BE2C (cell line): ENCODE data around the gene CHRM4. TPM values are rescaled to one million over a fixed set of nuclear protein-coding genes. Genes with fewer than 3 reads are reported as not detected.

Source experiments
- DNase-seq: peaks from one replicate; pipeline ENCODE4 v3.0.0-alpha.2; 2020
- H3K27me3 ChIP-seq: fragments of 250-450 bp; sonication (Bioruptor Pico); 2 replicates; pipeline ENCODE4 v1.5.1; 2020; ENCODE audit warnings: mild to moderate bottlenecking
- H3K36me3 ChIP-seq: fragments of 250-450 bp; sonication (Bioruptor Pico); 2 replicates; pipeline ENCODE4 v1.5.1; 2020; ENCODE audit warnings: mild to moderate bottlenecking
- H3K4me1 ChIP-seq: fragments of 250-450 bp; sonication (Bioruptor Pico); 2 replicates; pipeline ENCODE4 v1.5.1; 2020
- H3K4me3 ChIP-seq: 2 replicates; pipeline ENCODE4 v1.5.1; 2011; ENCODE audit warnings: low read depth, low read length
- H3K9me3 ChIP-seq: fragments of 250-450 bp; sonication (Bioruptor Pico); 2 replicates; pipeline ENCODE4 v1.5.1; 2020
- polyA plus RNA-seq: library from polyadenylated mRNA; unstranded; fragments of >200 nt; gene quantifications from one replicate; pipeline ENCODE4 v1.2.1, GENCODE V29; 2012; ENCODE audit warnings: low read depth, missing spikeins; ENCODE audit not compliant: insufficient read length, insufficient read depth
- TF ChIP-seq, protein P1 (sequence below): IDR thresholded peaks from 2 replicates; pipeline ENCODE4 v1.5.1; 2012; ENCODE audit warnings: mild to moderate bottlenecking, low read depth, low read length

The CHRM4 gene
- not detected for polyA plus RNA-seq

DNA sequence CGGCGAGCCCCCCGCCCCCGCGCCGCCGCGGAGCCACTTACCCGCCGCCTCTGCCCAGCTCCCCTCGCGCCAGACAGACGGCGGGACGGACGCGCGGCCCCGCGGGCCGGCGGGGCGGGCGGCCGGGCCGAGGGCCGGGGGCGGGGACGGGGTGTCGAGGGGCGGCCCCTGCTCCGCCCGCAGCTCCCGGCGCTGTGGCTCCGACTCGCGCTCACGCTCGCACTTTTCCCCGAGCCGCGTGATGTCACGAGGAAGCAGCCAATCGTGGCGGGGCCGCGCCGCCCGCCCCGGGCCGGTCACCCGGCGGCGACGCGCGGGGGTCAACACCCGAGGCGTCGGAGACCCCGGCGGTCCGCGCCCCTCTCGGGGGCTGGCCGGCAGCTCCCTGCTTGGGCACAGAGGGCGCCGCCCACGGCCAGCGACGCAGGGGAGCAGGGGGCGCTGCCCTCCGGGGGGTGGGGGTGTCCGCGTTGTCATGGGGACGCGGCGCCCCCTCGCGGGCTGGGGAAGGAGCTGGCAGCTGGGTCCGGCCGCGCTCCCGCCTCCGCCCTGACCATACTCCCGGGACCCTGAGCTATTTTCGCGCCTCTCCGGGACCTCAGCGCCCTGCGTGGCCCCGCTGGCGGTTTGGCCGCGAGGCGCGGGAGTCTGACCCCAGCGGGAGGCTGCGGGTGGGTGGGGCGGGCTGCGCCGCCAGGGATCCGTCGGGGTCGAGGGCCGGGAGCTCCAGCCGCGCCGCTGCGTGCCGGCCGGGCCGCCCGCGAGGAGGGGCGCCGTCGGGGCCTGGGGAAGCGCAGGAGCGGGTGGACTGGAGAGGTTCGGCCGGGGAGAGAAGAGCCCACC is at the start of gene CHRM4:
TSS of gene CHRM4 (minus strand) at position 199 of the 843 bp plus-strand sequence. CDS start 5,219 bp downstream, outside the sequence.
- TF ChIP-seq, protein P1, sequence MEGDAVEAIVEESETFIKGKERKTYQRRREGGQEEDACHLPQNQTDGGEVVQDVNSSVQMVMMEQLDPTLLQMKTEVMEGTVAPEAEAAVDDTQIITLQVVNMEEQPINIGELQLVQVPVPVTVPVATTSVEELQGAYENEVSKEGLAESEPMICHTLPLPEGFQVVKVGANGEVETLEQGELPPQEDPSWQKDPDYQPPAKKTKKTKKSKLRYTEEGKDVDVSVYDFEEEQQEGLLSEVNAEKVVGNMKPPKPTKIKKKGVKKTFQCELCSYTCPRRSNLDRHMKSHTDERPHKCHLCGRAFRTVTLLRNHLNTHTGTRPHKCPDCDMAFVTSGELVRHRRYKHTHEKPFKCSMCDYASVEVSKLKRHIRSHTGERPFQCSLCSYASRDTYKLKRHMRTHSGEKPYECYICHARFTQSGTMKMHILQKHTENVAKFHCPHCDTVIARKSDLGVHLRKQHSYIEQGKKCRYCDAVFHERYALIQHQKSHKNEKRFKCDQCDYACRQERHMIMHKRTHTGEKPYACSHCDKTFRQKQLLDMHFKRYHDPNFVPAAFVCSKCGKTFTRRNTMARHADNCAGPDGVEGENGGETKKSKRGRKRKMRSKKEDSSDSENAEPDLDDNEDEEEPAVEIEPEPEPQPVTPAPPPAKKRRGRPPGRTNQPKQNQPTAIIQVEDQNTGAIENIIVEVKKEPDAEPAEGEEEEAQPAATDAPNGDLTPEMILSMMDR = peak; percentile 19
- Histone ChIP-seq H3K4me3 (peak within 1 kb of the TSS; percentile 28), H3K9me3 (no peaks in the 10 kb centered on the region), H3K36me3 (no peaks in the 10 kb centered on the region), H3K4me1 (no peaks in the 10 kb centered on the region), H3K27me3 (peaks cover 30% of the 10 kb centered on the region)
- peak; percentile 71 for DNase-seq

DNA sequence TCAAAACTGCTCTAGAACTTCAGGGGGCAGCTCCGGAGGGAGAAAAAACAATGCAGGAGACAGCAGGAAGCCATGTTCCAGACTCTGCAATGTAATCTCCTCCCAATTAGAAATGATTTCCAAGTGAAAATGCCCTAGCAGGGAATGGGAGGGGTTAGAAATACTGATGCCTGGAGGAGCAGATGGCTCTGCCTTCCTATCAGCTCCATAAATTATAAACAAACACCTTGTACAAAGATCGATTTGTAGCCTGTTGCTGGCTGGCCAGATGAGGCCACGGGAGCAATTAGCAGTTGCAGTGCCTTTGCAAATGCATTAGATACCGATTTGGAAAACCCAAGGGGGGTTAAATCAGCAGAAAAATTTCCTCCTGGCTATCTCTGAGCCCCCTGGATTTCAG is 46.6 kb upstream of the CHRM4 start:
- peaks cover 5% of the 10 kb centered on the region; the same call in 1 of the 2 replicates for H3K4me1 ChIP-seq

DNA sequence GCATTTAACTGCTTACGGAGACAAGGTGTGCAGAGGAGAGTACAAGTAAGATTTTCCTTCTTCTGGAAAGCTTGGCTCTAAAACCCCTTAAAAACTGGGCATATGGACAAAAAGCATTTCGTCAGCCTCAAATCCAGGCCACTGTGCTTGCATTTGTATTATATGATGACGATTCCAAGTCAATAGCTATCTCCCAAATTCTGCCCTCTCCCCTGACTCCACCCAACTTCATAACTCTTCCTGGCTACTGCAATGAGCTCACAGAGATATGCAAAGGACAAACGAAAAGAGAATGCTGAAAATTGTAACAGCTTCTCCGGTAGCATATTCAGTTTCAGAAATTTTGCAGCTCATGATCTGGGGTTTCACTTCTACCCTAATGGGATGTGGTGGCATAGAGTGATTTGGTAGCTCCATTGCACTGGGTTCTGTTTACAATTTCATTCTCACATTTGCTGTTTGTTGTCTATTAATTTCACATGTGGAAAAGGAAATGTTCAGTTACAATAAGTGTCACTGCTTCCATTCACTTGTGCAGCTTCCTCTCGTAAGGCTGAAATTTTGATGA is 45.6 kb upstream of the CHRM4 start:
- Histone ChIP-seq H3K36me3 (no peaks in the 10 kb centered on the region; the same call in 1 of the 2 replicates), H3K9me3 (no peaks in the 10 kb centered on the region), H3K27me3 (no peaks in the 10 kb centered on the region), H3K4me1 (peaks cover 5% of the 10 kb centered on the region; the same call in 1 of the 2 replicates), H3K4me3 (no peak overlapping the region)
- TF ChIP-seq, protein P1 = no peak
- DNase-seq = no peak

More for the DNA sequence above, 46.6 kb upstream of the CHRM4 start:
- no peaks in the 10 kb centered on the region for H3K27me3 ChIP-seq
- H3K4me3 ChIP-seq = no peak overlapping the region
- TF ChIP-seq, protein P1 = no peak
- H3K9me3 ChIP-seq = no peaks in the 10 kb centered on the region
- no peaks in the 10 kb centered on the region; the same call in 1 of the 2 replicates for H3K36me3 ChIP-seq
- peak; percentile 46 for DNase-seq

DNA sequence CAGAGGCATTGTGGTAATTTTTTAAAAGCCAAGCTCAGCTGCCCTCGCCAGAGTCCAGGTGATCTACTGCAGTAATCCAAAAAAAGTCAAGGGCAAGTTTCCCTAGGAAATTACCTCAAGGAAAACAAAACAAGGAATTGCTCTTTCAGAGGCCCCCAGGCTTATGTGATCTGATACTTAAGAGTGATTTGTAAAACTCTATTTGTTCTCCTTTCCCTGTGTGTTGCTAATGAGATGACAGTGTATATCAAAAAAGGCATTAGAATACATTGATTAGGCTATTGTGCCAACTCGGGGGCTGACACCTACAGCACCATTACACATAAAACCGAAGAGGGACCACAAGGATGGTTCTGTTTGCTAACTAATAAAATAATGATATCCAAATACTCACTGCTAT is 44.5 kb upstream of the CHRM4 start:
- no peak overlapping the region for H3K4me3 ChIP-seq
- H3K36me3 ChIP-seq = no peaks in the 10 kb centered on the region; the same call in 1 of the 2 replicates
- no peaks in the 10 kb centered on the region for H3K27me3 ChIP-seq
- no peaks in the 10 kb centered on the region for H3K9me3 ChIP-seq
- peaks cover 5% of the 10 kb centered on the region; the same call in 1 of the 2 replicates for H3K4me1 ChIP-seq
- no peak for DNase-seq
- TF ChIP-seq, protein P1 = no peak

DNA sequence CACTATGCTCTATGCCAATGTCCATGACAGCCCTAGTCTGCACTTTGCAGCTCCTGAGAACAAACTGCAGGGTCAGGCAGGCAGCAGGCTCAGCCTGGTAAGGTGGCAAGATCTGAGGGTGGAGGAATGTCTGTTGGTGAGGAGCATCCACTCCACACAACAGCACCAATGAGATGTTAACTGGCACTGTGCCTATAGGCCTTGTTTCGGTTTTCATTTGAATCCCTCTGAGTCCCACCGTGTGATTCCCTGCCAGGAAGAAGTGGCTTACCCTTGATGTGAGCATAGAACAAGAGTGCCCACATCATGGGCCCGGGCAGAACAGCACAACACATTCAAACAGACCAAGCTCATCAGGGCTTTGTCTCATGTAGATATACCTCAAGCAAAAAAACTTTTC is 44.1 kb upstream of the CHRM4 start:
- DNase-seq = no peak
- H3K4me3 ChIP-seq = no peak overlapping the region
- H3K36me3 ChIP-seq = no peaks in the 10 kb centered on the region; the same call in 1 of the 2 replicates
- TF ChIP-seq, protein P1 = no peak
- no peaks in the 10 kb centered on the region for H3K27me3 ChIP-seq
- H3K9me3 ChIP-seq = no peaks in the 10 kb centered on the region
- peaks cover 5% of the 10 kb centered on the region; the same call in 1 of the 2 replicates for H3K4me1 ChIP-seq

DNA sequence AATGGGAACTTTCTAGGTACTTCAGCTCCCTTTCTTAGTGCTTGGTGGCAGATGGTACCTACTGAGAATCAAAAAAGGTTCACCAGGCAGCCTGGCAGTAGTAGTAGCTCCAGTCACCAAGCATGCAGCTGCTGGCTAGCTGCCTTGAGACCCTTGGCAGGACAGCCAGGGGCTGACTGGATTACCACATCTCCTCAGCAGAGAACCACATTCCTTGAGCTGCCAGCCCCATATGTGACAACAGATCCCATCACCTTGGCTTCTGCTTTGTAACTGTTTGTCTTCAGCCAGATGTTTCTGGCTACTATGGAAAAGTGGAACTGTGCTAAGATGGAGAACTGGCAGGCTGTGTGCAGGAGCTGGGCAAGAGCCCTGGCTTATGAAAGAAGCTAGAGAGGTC is 39.6 kb upstream of the CHRM4 start:
- 0 out of 2 replicates have a peak, but pooled peaks cover 4% of the 10 kb centered on the region for H3K4me1 ChIP-seq
- TF ChIP-seq, protein P1 = no peak
- no peaks in the 10 kb centered on the region; the same call in 1 of the 2 replicates for H3K36me3 ChIP-seq
- no peaks in the 10 kb centered on the region for H3K27me3 ChIP-seq
- DNase-seq = no peak
- H3K4me3 ChIP-seq = no peak overlapping the region
- H3K9me3 ChIP-seq = no peaks in the 10 kb centered on the region
